GM18502 (cell line): Measurements from ENCODE around the gene TMEM191C.
A peak's percentile ranks its signal among the peaks of the same experiment; 100 is the strongest.
"Not testable (repeated sequence)": the region's sequence is repeated elsewhere in the genome, so short reads cannot be mapped to it uniquely, and the experiment has no call there.

ENCODE experiments used
- ATAC-seq: cut with Tn5 transposase; IDR thresholded peaks from one replicate; pipeline ENCODE4 v1.9.1; 2021; ENCODE audit warnings: mild to moderate bottlenecking; ENCODE audit not compliant: unreplicated experiment, poor library complexity

TMEM191C gene

GRCh38 chr22:21469097-21469994 is 2.2 kb downstream of the TMEM191C start:
- not testable (repeated sequence) for ATAC-seq

GRCh38 chr22:21472984-21473383 is 5.8 kb downstream of the TMEM191C start:
- not testable (repeated sequence) for ATAC-seq

GRCh38 chr22:21473664-21474063 is 6.5 kb downstream of the TMEM191C start:
- ATAC-seq, result not testable (repeated sequence)

GRCh38 chr22:21484039-21484438 is 16.9 kb downstream of the TMEM191C start:
- ATAC-seq, result not testable (repeated sequence)

- not testable (repeated sequence) for ATAC-seq
These were observed 20.5 kb downstream of the TMEM191C start for GRCh38 chr22:21487723-21488122.

GRCh38 chr22:21489149-21489680 is 22.0 kb downstream of the TMEM191C start:
- ATAC-seq, result not testable (repeated sequence)

GRCh38 chr22:21490556-21490955 is 23.4 kb downstream of the TMEM191C start:
- not testable (repeated sequence) for ATAC-seq

GRCh38 chr22:21492271-21492670 is 25.1 kb downstream of the TMEM191C start:
- not testable (repeated sequence) for ATAC-seq

GRCh38 chr22:21493789-21494782 is 26.9 kb downstream of the TMEM191C start:
- ATAC-seq, result not testable (repeated sequence)

GRCh38 chr22:21497984-21498383 is 30.8 kb downstream of the TMEM191C start:
- ATAC-seq, result not testable (repeated sequence)

GRCh38 chr22:21498489-21498888 is 31.3 kb downstream of the TMEM191C start:
- not testable (repeated sequence) for ATAC-seq

GRCh38 chr22:21499623-21500506 is 32.7 kb downstream of the TMEM191C start:
- ATAC-seq, result not testable (repeated sequence)

GRCh38 chr22:21510397-21510796 is 43.2 kb downstream of the TMEM191C start:
- ATAC-seq, result not testable (repeated sequence)

GRCh38 chr22:21512022-21512421 is 44.8 kb downstream of the TMEM191C start:
- not testable (repeated sequence) for ATAC-seq

GRCh38 chr22:21514117-21514516 is 46.9 kb downstream of the TMEM191C start:
- peak; percentile 48 for ATAC-seq

GRCh38 chr22:21515234-21515633 is 48.0 kb downstream of the TMEM191C start:
- not testable (repeated sequence) for ATAC-seq

- not testable (repeated sequence) for ATAC-seq
These were observed 49.3 kb downstream of the TMEM191C start for GRCh38 chr22:21516522-21516921.

GRCh38 chr22:21516970-21517764 is 50.0 kb downstream of the TMEM191C start:
- peak; percentile 80 for ATAC-seq
